NCI-H2196 treated with DMSO at 0.1 percent for 48 hours (cell line): ENCODE data around the gene PCIF1.
A peak's percentile ranks its signal among the peaks of the same experiment; 100 is the strongest.

Experiments used
- DNase-seq: peaks from one replicate; lab custom pipeline; 2025; ENCODE audit not compliant: unreplicated experiment; lab: John Stamatoyannopoulos, UW

PCIF1 gene

DNA sequence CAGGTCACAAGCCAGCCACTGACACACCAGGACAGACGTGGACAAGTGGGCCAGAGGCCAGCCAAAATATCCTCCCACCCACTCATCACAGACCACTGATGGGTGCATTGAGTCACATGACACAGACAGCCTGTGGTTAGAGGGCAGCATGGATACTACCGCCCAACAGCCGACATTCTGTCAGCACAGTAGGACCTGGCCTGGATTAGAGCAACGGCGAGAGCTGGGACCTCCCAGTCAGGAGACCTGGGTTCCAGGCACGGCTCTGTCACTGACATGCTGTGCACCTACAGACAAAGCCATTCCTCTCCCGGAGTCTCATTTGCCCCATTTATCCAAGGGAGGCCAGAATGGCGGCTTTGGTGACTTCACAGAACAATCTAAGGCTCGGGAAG is 29.5 kb downstream of the PCIF1 start:
- no peak for DNase-seq

GRCh38 chr20:45965169-45966002 is 30.9 kb downstream of the PCIF1 start:
- DNase-seq: no peak

DNA sequence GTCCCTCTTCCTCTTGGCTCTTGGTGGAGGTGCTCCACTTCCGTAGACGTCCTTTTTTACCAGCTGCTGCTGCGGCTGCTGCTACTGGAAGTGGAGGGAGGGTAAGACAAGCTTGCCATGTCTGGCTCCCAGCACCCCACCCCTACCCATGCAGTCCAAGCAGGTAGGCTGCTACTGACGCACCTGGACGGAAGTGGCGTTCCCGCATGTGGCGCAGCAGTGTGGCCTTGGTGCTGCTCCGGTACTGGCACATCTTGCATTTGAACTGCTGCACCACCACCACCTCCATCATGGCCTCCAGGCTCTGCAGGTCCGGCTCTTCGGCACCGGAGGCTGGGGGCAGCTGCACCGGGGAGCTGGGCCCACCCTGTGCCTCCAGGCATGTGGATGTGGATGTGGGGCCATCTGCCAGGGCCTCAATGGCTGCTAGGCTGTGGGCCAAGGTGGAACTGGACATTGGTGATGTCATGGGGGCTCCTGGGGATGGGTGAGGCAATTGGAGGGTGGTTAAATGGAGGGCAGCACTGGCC is 33.1 kb downstream of the PCIF1 start:
- no peak for DNase-seq

DNA sequence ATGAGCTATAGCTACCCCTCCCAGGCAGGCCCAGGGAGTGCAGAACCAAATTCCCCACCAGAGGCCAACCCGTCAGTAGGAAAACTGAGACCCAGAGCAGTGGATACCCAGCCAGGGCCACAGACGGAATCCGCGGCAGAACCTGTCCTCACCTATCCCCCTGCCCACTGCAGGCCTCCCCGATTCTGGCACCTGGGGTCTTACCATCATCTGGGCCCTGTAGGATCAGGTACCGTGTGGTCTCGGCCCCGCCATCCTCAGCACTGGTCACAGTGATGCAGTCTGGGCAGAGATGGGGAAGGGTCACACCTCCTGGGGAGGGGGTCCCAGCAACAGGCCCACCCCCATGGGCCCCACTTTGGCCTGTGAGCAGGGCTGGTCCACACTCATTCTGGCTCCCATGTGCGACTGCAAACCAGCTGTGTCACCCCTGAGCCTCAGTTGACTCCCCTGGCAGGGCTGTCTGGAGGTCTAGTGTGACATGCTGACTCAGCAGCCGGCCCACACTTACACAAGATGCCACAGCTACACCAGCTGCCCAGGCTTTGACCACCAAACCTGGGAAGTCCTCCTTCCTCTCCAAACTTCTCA is 33.7 kb downstream of the PCIF1 start:
- no peak for DNase-seq

DNA sequence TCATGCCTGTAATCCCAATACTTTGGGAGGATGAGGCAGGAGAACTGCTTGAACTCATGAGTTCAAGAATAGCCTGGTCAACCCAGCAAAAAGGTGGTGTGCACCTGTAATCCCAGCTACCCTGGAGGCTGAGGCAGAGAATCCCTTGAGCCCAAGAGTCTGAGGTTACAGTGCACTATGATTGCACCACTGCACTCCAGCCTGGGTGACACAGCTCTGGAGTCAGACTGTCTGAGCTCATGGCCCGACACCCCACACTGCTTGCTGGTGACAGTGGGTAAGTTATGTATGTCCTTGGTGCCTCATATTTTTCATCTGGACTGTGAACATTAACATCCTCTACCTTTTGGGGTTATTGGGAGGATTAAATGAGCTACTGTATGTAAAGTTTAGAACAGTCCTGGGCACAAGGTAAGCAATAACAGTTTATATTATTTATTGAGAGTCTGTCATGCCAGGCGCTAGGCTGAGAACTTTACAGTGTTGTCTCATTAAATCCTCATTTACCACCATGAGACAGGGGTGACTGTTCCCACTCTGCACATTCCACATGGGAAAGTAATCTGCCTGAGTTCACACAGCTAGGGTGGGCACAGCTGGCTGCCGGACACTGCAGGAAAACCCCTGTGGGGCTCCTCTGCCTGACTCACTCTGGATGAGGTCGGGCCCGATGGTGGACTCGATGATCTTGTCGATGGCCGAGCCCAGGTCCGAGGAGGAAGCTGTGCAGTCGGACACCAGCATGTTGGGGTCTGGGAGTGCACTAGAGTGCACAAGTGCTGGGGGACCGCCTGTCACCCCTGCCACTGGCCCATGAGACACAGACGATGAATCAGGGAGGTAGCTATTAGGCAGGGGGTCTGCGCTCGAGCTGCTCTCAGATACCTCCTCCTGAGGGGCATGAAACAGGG is 34.6 kb downstream of the PCIF1 start:
- DNase-seq: no peak

- DNase-seq: peak; percentile 32
These were observed 35.5 kb downstream of the PCIF1 start for GRCh38 chr20:45969712-45970634.

- DNase-seq: no peak
These were observed 36.4 kb downstream of the PCIF1 start for GRCh38 chr20:45970646-45971424.

GRCh38 chr20:45971425-45971674 is 36.9 kb downstream of the PCIF1 start:
- no peak for DNase-seq

DNA sequence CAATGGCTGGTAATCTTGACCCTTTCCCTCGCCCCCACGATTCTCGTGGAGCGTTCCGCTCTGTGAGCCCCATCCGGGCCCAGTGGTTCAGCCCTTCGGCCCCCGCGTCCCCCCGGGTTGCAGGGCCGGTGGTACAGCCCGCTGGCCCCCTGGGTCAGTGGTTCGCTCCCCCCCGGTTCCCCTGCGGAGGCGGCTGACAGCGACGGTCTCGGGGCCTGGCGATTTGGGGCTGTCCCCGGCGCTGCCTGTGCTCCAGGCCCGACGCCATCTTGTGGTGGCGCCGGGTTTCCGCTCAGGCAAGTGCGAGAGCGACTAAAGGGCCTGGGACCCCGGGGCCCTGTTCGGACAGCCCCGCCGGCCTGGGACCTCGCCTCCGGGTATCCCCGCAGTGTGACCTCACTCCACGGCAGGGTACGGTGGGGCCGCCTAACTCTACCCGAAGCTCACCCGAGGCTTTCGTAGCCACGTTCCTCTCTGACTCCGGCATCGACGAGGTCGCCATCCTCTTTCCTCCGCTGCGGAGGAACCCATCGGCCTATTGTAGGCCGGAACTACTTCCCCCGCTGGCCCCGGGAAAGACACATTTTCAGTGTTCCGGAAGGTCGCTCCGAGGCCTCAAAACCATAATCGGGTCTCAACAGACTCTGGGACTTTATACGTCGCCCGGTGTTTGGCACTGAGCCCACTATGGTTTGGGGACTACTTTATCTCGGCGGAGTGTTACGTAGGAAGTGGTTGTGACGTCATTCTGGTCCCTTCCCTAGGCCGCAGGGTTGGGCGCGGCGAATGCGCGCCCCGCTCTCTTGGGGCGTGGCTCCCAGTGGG is 37.4 kb downstream of the PCIF1 start, which contains the start of gene ZNF335:
TSS of gene ZNF335 (minus strand) at position 529 of the 825 bp plus-strand sequence. CDS start 793 bp downstream, outside the sequence.
- DNase-seq: peak; percentile 84

DNA sequence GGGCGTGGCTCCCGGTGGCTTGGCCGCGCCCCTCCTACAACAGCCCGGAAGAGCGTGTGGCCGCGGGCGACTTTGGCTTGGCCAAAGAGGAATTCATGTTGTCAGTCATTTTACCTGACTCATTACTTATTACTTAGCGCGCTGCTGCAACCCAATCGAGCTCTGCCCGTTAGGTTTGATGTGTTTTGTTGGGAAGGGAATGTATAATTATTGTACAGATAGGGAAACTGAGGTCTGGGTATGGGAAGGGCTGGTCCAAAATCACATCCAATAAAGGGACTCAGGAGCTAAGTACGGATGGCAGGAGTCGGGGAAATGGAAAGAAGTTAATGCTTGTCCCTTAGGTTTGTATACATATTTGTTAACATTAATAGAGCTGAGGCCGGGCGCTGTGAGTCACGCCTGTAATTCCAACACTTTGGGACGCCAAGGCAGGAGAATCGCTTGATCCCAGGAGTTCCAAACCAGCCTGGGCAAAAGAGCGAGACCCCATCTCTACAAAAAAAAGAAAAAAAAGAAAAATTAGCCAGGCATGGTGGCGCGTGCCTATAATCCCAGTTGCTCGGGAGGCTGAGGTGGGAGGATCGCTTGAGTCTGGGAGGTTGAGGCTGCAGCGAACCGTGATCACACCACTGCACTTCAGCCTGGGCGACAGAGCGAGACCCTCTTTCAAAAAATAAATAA is 38.2 kb downstream of the PCIF1 start:
- peak; percentile 88 for DNase-seq

DNA sequence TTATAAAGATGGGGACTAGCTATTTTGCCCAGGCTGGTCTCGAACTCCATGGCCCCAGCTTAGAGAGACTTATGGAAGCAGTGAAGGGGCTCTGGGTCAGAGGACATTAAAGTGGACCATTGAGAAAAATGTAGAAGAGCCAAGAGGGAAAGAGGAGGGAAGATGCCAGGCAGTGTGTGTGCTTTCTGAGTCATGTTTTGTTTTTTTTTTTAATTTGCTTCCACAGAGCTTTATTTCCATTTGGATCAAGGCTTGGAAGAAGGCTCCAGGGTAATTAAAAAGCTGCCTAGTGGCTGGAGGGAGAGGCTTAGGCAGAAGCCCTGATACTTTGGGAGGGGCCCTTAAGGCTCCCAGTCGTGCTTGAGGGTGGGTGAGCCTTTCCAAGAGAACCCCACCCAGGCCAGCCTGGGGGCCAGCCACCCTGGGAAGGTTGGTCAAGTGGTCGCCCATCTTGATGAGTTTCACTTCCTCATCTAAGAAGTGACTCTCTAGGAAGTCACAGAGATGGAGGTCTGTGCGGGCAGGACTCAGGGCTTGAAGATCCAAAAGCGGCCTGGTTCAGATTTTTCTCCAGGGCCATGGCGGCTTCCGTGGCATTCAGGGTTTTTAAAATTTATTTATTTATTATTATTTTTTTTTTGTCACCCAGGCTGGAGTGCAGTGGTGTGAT is 40.5 kb downstream of the PCIF1 start:
- no peak for DNase-seq

DNA sequence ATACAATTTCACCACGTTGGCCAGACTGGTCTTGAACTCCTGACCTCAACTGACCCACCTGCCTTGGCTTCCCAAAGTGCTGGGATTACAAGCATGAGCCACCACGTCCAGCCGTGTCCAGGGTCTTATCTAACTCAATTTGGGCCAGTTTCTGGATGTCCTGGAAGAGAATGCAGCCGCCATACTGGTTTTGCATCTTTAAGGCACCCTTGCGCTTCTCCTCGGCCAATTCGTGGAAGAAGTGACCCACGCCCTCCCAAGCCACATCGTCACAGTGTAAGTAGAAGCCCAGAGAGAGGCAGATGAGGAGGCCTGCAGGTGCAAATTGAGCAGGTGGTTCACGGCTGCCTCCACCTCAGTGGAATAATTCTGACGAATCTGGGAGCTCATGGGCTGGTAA is 41.2 kb downstream of the PCIF1 start:
- DNase-seq: no peak

DNA sequence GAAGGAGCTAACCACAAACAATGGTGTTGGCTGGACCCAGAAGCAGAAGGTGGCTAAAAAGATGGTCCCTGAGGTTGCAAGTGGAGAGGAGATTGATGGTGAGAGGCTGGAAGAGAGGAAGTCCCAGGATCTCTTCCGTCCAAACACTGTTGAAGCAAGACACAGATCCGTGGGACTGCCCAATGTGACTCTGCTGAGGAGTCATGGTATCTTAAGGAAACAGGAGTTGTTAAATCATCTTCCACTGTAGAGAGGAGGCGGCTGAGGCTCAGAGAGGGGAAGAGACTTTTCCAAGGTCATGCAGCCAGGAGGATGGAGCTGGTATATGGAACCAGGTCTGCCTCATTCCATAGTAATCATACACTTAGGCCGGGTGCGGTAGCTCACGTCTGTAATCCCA is 41.6 kb downstream of the PCIF1 start:
- no peak for DNase-seq

- DNase-seq: no peak
These were observed 46.8 kb downstream of the PCIF1 start for GRCh38 chr20:45981261-45981660.

- no peak for DNase-seq
These were observed 48.8 kb downstream of the PCIF1 start for GRCh38 chr20:45983279-45983743.

GRCh38 chr20:45985573-45985972 is 51.1 kb downstream of the PCIF1 start:
- DNase-seq: no peak

- DNase-seq: peak; percentile 37
These were observed 52.8 kb downstream of the PCIF1 start for GRCh38 chr20:45987108-45987780.
